Activated T-cell treated with anti-CD3 and anti-CD28 coated beads for 1 hour (primary cell): ENCODE results near the gene FRMD6.
A peak's percentile ranks its signal among the peaks of the same experiment; 100 is the strongest.

ENCODE experiments used
- DNase-seq: peaks from one replicate; pipeline ENCODE4 v3.0.0-alpha.2; 2020; ENCODE audit warnings: low read depth

FRMD6 gene

GRCh38 chr14:51780006-51780692, 128.4 kb downstream of the FRMD6 start:
- peak; percentile 61 for DNase-seq
